Loucy (cell line): Measurements from ENCODE around the gene NEO1.
A peak's percentile ranks its signal among the peaks of the same experiment; 100 is the strongest.

Experiments
- H2AFZ ChIP-seq: fragments of 200-600 bp; sonication (generic); 2 replicates; pipeline ENCODE4 v1.6.0; 2016; ENCODE audit warnings: antibody characterized with exemption, mild to moderate bottlenecking, low read length, moderate library complexity
- H3F3A ChIP-seq: fragments of 200-600 bp; 2 replicates; pipeline ENCODE4 v1.6.0; 2016; ENCODE audit warnings: antibody characterized with exemption, low read depth, mild to moderate bottlenecking
- H3K27me3 ChIP-seq: fragments of 200-600 bp; sonication (generic); 2 replicates; pipeline ENCODE4 v1.6.1; 2014; ENCODE audit warnings: low read length, mild to moderate bottlenecking; ENCODE audit not compliant: insufficient read depth, poor library complexity, severe bottlenecking
- H3K36me3 ChIP-seq: fragments of 200-600 bp; sonication (generic); 2 replicates; pipeline ENCODE4 v1.6.1; 2016; ENCODE audit warnings: low read length; ENCODE audit not compliant: insufficient read depth
- H3K4me1 ChIP-seq: fragments of 200-600 bp; sonication (generic); 2 replicates; pipeline ENCODE4 v1.5.1; 2014; ENCODE audit warnings: low read length, mild to moderate bottlenecking; ENCODE audit not compliant: insufficient read depth, poor library complexity, severe bottlenecking
- H3K4me2 ChIP-seq: fragments of 200-600 bp; sonication (generic); 2 replicates; pipeline ENCODE4 v1.6.0; 2014; ENCODE audit warnings: antibody characterized with exemption, low read length, low read depth, mild to moderate bottlenecking; ENCODE audit not compliant: poor library complexity, severe bottlenecking
- H3K4me3 ChIP-seq: fragments of 200-600 bp; sonication (generic); 2 replicates; pipeline ENCODE4 v1.5.1; 2014; ENCODE audit warnings: low read length, mild to moderate bottlenecking, mixed read lengths; ENCODE audit not compliant: poor library complexity, severe bottlenecking
- H3K79me2 ChIP-seq: fragments of 200-600 bp; sonication (generic); 2 replicates; pipeline ENCODE4 v1.6.1; 2014; ENCODE audit warnings: low read length; ENCODE audit not compliant: insufficient read depth
- H3K9ac ChIP-seq: fragments of 200-600 bp; sonication (generic); 2 replicates; pipeline ENCODE4 v1.6.0; 2014; ENCODE audit warnings: mild to moderate bottlenecking, low read depth, low read length, moderate library complexity; ENCODE audit not compliant: poor library complexity, severe bottlenecking
- H3K9me2 ChIP-seq: fragments of 200-600 bp; sonication (generic); replicated peaks from 2 replicates; pipeline ENCODE4 v1.6.1; 2016; ENCODE audit warnings: low read depth, low read length, mixed read lengths
- H3K9me3 ChIP-seq: fragments of 200-600 bp; sonication (generic); 2 replicates; pipeline ENCODE4 v1.6.1; 2014; ENCODE audit warnings: mild to moderate bottlenecking, antibody characterized with exemption, low read length, low read depth; ENCODE audit not compliant: insufficient read depth
- H4K20me1 ChIP-seq: fragments of 200-600 bp; sonication (generic); 2 replicates; pipeline ENCODE4 v1.6.0; 2014; ENCODE audit warnings: antibody characterized with exemption, low read length, mild to moderate bottlenecking; ENCODE audit not compliant: insufficient read depth, poor library complexity, severe bottlenecking
- CTCF ChIP-seq: fragments of 200-600 bp; sonication (generic); conservative IDR thresholded peaks from 2 replicates; pipeline ENCODE4 v1.5.1; 2014; ENCODE audit warnings: mild to moderate bottlenecking, antibody characterized with exemption, low read length
- EZH2phosphoT487 ChIP-seq: fragments of 200-600 bp; IDR thresholded peaks from 2 replicates; pipeline ENCODE4 v1.6.1; 2018; ENCODE audit warnings: antibody characterized with exemption, mild to moderate bottlenecking, moderate library complexity, borderline replicate concordance

The NEO1 gene

GRCh38 chr15:73051807-73052652 is at the start of gene NEO1:
NEO1 (plus strand) TSS chr15:73052463; CDS start chr15:73052676, 213 bp downstream.
- Histone ChIP-seq H3K79me2 (no peaks in the 10 kb centered on the region), H3K27me3 (peaks cover 44% of the 10 kb centered on the region), H3K36me3 (no peaks in the 10 kb centered on the region), H3K9me3 (no peaks in the 10 kb centered on the region), H3K9ac (no peak within 1 kb of the TSS), H3F3A (no peaks in the 10 kb centered on the region), H3K4me2 (peak within 1 kb of the TSS; percentile 60), H3K4me1 (peaks cover 7% of the 10 kb centered on the region), H3K9me2 (no peaks in the 10 kb centered on the region), H2AFZ (peak within 1 kb of the TSS; percentile 78), H4K20me1 (no peaks in the 10 kb centered on the region), H3K4me3 (peak within 1 kb of the TSS; percentile 72)
- TF ChIP-seq CTCF = no peak

GRCh38 chr15:73004462-73004861 is 47.8 kb upstream of the NEO1 start:
- no peaks in the 10 kb centered on the region for H3K4me1 ChIP-seq
- no peak for TF ChIP-seq CTCF
- TF ChIP-seq EZH2phosphoT487 = no peak
- no peak overlapping the region for H2AFZ ChIP-seq
- no peaks in the 10 kb centered on the region for H3K27me3 ChIP-seq
- no peak overlapping the region for H3K9ac ChIP-seq
- H3K9me2 ChIP-seq = no peaks in the 10 kb centered on the region
- no peaks in the 10 kb centered on the region for H3K79me2 ChIP-seq
- H4K20me1 ChIP-seq = no peaks in the 10 kb centered on the region
- H3K9me3 ChIP-seq = no peaks in the 10 kb centered on the region
- no peak overlapping the region for H3K4me3 ChIP-seq
- no peak overlapping the region for H3K4me2 ChIP-seq
- no peaks in the 10 kb centered on the region for H3F3A ChIP-seq
- H3K36me3 ChIP-seq = no peaks in the 10 kb centered on the region

- Histone ChIP-seq H3K9ac (no peak overlapping the region), H3K9me3 (no peaks in the 10 kb centered on the region), H4K20me1 (no peaks in the 10 kb centered on the region), H2AFZ (no peak overlapping the region), H3K4me1 (no peaks in the 10 kb centered on the region), H3K4me3 (no peak overlapping the region), H3K27me3 (no peaks in the 10 kb centered on the region), H3K4me2 (no peak overlapping the region), H3F3A (no peaks in the 10 kb centered on the region), H3K79me2 (no peaks in the 10 kb centered on the region), H3K36me3 (no peaks in the 10 kb centered on the region), H3K9me2 (no peaks in the 10 kb centered on the region)
- no peak for TF ChIP-seq EZH2phosphoT487
Observed at GRCh38 chr15:73005032-73005431, 47.2 kb upstream of the NEO1 start.

- no peaks in the 10 kb centered on the region for H3K9me2 ChIP-seq
- TF ChIP-seq CTCF (no peak), EZH2phosphoT487 (no peak)
- H3K27me3 ChIP-seq = no peaks in the 10 kb centered on the region
Observed at GRCh38 chr15:73005446-73005845, 46.8 kb upstream of the NEO1 start.

More at GRCh38 chr15:73005446-73005845, 46.8 kb upstream of the NEO1 start:
- no peaks in the 10 kb centered on the region for H3K36me3 ChIP-seq
- no peak overlapping the region for H3K4me3 ChIP-seq
- no peak overlapping the region for H2AFZ ChIP-seq
- H3K9me3 ChIP-seq = no peaks in the 10 kb centered on the region
- no peaks in the 10 kb centered on the region for H3F3A ChIP-seq
- H3K79me2 ChIP-seq = no peaks in the 10 kb centered on the region
- no peaks in the 10 kb centered on the region for H4K20me1 ChIP-seq
- no peak overlapping the region for H3K9ac ChIP-seq
- H3K4me1 ChIP-seq = no peaks in the 10 kb centered on the region
- H3K4me2 ChIP-seq = no peak overlapping the region
